ENCODE results near the gene COPS3.

Gene COPS3

DNA sequence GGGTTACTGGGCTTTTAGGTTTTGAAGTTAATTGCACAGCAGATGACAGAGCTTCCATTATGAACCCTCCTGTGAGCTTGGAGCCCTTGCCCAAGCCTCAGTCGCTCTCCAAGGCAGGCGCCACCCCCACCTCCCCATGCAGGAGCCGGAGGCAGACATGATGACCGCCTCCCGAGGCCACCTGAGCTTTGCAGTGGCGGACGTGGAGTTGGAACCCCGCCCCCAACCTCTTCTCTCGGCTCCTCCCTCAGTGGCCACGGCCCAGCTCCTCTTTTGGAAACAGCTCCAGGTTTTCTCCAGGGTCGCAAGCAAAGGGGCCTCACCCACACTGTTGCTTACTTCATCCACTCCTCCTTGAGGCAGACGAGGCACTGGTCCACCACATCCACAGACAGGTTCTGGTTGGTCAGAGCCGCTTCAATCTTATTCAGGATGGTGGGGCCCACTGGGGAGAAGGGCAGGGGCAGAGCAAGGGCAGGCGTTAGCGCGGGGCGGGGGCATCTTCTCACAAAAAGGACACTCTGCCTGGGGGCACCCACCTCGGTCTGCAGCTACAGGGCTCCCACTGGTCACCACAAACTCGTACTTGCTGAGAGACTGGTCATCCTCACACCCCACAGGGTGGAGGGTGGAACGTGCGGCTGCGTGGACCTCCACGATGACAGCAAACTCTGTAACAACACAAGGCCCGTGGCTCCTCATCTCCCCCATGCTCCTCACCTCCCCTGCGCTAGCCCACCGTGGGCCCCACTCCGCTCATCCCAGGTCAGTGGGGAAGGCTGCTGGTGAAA, 66.2 kb downstream of the COPS3 start:
- no peak for DNase-seq

DNA sequence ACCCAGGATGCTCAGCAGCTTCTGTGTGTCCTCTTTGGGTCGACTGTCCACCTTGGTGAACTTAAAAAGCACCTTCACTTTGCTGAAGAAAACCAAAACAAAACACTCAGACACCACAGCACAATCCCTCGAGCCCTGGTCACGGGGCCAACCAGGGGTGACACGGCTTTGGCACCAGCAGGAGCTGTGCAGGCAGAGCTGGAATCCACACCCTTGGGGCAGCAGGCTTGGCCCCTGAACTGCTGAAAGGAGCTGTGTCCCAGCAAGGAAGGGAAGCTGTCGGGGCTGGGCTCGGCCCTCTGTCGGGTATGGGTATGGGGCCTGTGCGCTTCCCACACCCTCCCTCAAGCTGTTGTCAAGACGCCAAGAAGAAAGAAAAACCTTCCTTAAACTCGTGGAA, 67.3 kb downstream of the COPS3 start:
- DNase-seq = no peak

DNA sequence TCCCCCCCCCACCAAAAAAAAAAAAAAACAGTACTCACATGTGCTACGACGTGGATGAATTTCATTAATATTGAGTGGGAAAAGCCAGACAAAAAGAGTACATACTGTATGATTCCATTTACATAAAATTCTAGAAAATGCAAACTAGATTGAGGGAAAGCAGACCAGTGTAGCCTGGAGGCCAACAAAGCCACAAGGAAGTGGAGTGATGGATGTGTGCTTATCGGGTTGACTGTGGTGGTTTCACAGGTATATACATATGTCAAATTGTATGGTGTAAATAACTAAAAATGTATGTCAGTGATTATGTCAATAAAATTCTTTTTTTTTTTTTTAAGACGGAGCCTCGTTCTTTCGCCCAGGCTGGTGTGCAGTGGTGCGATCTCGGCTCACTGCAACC, 73.0 kb downstream of the COPS3 start:
- DNase-seq = no peak

DNA sequence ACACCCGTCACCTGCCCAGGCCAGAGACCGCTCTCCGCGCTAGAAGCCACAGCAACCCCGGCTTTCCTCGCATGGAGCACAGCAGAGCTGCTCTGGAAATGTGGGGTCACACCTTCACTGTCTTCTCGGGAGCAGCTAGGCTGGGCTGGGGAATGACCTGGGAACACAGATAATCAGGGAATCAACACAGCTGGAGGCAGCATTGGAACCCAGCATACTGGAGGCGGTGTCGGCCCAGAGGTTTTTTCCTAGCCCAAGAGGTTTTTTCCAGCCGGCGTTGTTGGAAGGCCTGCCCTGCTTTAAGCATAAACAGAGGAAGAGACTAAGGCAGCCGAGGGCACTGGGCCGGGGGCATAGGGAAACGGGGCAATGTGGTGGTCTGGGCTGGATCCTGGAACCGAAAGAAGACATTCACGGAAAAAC, 74.1 kb downstream of the COPS3 start:
- DNase-seq = no peak

DNA sequence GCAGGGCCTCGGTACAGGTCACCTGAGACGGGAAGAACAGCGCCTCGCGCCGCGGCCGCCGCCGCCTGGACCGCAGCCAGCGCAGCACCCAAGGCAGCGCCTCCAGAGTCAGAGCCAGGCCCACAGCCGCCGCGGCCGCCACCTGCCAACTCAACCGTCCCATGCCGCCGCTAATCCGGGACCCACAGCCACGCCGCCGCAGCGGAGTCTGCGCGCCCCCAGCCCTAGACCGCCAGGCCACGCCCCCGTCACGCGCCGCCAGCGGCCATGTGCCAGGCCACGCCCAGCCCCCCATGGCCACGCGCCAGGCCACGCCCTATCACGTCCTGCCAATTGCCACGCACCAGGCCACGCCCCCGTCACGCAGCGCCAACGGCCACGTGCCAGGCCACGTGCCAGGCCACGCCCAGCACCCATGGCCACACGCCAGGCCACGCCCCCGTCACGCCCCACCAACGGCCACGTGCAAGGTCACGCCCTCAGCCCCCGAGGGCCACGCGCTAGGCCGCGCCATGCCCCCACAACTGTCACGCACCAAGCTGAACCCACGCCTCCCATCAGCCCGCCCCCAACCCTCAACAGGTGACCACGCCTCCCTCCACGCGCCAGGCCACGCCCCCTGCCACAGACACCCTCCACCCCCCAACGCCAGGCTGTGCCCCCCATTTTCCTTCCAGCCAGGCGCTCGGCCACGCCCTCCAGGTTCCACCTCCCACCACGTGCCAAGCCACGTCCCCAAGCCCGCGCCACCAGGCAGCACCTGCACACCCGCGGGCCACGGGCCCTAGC, 74.7 kb downstream of the COPS3 start, which contains the start of gene PLD6:
PLD6 (minus strand) TSS at position 210 of the 789 bp plus-strand sequence; CDS start at position 163, 47 bp downstream.
- no peak for DNase-seq

DNA sequence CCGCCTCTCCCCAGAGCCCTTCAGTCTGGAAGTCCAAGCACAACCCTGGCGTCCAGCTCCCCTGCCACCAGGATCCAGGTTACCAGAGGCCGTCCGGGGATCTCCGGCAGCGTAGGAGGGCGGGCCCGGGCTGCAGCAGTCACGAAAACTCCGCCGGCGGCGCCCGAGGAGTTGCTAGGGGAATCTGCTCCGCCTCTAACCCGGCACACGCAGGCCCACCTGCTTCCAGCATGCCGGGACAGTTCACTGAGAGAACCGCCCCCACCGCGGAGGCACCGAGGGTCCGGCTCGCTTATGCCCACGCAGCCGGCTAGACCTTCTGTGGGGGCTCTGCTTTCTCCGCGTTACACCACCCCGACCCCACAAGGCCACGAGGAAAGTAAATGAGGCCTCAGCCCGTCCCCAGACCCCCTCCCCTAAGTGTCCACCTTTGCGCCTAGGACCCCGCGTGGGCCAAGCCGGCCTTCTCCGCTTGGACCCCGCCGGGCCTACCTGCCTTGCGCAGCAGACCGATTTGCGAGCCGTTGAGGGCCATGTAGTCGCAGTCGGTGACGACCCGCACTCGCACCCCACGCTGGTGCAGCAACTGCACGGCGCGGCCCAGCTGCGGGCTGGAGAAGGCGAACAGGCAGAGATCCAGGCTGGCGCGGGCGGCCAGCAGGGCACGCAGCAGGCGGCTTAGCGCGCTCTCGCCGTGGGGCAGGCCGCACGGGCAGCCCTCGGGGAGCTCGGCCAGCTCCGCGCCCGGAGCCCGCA, 75.5 kb downstream of the COPS3 start:
- DNase-seq = no peak

DNA sequence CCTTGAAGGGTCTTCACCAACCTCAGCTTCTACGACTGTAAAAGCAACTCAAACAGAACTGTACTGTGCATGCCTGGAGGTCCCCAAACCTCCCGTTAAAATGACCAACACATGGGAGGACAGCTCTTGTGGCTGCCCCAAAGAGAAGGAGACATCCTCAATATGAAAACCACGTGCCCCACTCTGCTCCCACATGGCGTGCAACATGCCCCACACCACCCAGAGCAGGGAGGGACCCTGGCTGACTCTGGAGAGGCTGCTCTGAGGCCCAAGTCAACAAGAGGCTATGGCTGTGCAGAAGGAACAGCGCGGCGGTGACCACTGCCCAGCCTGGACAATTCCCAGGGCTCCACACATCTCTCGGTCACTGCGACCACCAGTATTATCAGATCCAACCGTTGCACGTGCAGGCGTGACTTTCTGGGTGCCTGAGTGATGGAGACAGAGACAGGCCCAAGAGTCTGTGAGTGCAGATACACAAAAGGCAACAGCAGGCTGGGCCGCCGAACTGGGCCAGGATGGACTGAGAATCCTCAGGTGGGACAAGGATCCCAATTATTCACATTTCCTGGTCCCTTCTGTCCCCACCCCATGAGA, 76.3 kb downstream of the COPS3 start:
- DNase-seq = no peak

DNA sequence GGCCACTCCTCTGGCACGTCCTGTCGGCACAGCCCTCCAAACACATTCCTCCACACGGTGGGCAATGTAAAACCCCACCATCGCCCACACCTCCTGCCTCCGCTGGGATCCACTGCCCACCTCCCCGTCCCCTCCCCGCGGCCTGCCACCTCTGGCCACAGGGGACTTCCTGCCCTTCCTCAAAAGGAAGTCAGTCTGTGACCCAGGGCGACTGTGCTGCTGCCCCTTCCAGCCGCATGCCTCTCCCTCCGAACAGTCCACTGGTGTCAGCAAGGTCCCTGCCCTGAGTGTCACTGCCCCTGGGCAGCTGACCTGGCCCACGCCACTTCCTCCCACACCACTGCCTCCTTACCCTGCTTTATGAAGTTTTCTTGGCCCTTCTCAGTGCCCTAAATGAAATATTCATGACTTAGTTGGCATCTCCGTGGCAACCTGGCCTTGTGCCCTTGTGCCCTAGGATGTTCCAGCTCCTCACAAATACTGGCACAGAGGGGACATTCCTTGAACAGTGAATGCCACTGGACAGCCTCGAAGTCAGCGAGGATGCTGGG, 76.9 kb downstream of the COPS3 start:
- no peak for DNase-seq

DNA sequence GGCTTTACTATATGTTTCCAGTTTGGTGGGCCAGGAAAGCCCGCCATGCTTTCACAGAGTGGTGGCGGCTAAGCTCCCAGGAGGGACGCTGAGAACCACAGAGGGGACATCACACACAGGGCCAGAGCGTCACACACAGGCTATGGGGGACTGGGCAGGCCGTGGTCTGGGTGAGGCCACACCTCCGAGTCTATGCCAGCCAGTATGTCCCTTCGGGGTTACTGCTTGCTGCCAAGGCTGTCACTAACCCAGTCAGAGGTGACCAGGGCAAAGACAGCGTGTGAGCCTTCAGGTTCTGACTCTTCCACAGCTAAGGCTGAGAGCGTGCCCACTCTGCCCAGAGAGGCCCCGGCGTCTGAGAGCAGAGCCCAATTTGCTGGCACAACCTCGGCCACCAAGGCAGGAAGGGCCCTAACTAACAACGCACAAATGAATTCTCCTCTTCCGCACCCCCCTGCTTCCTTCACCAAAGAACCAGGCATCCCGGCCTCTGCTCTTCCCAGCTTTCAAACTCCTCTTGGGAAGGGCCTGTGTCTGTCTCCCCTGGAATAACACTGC, 77.8 kb downstream of the COPS3 start:
- DNase-seq = no peak

DNA sequence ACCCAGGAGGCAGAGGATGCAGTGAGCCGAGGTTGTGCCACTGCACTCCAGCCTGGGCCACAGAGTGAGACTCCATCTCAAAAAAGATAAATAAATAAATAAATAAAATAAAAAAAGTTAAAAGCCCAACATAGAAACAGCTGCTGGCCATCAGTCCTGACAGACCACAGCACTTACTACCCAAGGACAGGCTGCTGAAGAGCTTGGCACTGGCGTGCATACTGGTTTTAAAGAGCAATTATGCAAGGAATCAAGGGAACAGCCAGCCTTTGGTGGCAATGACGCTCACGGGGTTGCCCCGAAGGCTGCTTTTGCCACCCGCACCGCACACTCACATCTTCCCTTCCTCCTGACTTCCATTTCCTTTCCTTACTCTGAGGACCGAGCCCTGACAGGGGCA, 79.1 kb downstream of the COPS3 start:
- DNase-seq = no peak

DNA sequence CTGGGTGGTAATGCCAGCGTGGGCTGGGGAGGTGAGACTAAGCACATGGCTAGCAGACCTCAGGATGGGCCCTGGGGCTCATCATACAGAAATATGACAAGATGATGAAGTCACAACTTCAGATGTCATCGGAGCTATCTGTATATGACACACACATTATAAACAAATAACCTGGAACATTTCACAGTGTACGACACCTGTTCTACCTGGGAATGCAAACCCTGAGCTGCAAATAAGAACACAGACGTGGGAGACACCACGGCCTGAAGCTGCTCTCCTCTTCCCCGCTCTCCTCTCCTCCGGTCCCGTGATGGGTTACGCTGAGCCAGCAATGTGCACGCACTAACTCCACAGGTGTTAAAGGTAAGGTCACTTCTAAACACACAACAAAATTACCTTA, 79.8 kb downstream of the COPS3 start:
- no peak for DNase-seq

DNA sequence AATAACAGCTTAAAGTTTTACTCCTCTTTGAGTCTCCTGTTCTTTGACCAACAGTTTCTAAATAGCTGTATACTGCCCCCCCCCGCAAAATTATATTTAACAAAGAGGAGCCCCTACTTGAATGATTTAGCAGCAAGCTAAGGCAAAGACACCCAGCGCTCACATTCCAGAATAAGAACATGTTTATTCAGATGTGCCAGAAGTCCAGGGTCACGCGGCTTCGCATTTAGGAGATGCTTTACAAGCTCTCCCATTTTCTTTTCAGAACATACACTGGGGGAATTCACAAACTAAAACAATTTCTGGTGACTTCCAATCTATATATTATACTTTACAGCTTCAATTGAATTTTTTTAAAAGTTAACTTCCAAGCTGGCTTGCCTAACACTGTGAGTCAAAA, 80.2 kb downstream of the COPS3 start:
- DNase-seq = no peak

DNA sequence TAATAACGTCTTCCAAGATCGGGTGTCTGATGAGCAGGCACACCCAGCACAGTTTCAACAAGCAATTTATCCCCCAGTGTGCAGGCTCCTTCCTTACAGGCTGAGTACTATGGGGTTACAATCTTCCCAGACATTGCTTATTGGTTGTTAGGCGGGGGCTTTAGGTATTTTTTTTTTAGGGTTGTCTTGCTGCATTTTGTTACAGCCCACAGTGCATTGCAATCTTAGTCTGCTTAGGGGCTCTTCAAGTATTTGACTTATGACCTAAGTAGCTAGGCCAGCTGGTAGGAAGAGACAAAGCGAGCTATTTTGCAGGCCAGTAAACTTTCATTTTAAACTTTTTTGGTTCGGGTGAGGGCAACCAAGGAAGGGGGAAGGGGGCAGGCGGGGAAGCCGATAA, 80.7 kb downstream of the COPS3 start:
- no peak for DNase-seq

DNA sequence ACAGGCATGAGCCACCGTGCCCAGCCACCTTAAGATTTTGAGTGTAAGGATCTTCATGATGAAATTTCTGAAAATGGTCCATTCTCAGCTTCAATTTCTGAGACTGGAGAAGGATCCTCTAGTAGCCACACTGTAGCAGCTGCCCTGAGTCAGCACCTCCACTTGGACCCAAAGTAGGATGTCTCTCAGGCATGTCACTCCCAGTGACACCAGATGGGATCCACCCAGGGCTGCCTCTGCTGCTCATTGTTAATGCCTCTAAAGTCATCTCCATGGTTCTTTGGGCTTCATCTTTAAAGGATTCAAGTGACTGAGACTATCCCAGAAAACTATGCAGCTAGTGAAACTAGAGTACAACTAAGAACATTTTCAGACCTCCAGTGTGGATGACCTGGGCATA, 82.8 kb downstream of the COPS3 start:
- no peak for DNase-seq

DNA sequence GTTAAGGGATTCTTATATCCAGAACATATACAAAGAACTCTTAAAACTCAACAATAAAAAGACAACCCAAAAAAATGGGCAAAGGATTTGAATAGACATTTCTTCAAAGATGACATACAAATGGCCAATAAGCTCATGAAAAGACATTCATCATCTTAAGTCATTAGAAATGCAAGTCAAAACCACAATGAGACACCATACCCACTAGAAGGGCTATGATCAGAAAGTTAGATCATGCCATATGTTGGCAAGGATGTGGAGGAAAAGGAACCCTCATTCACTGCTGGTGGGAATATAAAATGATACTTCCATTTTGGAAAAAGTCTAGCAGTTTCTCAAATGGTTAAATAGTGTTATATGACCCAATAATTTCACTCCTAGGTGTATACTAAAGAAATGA, 84.3 kb downstream of the COPS3 start:
- DNase-seq = no peak
